Heart left ventricle (tissue), 16 donors: Measurements from ENCODE around the gene ARMC8. TPM values are rescaled to one million over a fixed set of nuclear protein-coding genes. Genes with fewer than 3 reads are reported as not detected.
A peak's percentile ranks its signal among the peaks of the same experiment; 100 is the strongest.

Experiments
- ATAC-seq, 4 donors: fragments of 200-7000 bp; cut with Tn5 transposase; one replicate each; pipeline ENCODE4 v1.9.1; 2020 to 2022; ENCODE audit warnings: moderate library complexity in 4 of 4, mild to moderate bottlenecking in 3 of 4, moderate number of reproducible peaks in 1 of 4
- DNase-seq, 5 donors: peaks; one replicate each; pipeline ENCODE4 v3.0.0-alpha.2; 2020
- H3K27ac ChIP-seq, 12 donors: fragments of 200-600 bp; sonication (generic) in 4 of 12; one replicate each; pipeline versions ENCODE4 v1.5.0 to v1.8.0; 2016 to 2022; ENCODE audit warnings: mild to moderate bottlenecking in 2 of 12
- H3K27me3 ChIP-seq, 9 donors: fragments of 200-600 bp; sonication (generic) in 2 of 9; one replicate each; pipeline versions ENCODE4 v1.5.1 to v1.8.0; 2016 to 2022; ENCODE audit warnings: mild to moderate bottlenecking in 3 of 9
- H3K36me3 ChIP-seq, 9 donors: fragments of 200-600 bp; sonication (generic) in 2 of 9; one replicate each; pipeline versions ENCODE4 v1.5.0 to v1.8.0; 2018 to 2022; ENCODE audit warnings: mild to moderate bottlenecking in 2 of 9
- H3K4me1 ChIP-seq, 12 donors: fragments of 200-600 bp; sonication (generic) in 4 of 12; one replicate each; pipeline versions ENCODE4 v1.5.0 to v1.8.0; 2016 to 2022; ENCODE audit warnings: mild to moderate bottlenecking in 3 of 12
- H3K4me3 ChIP-seq, 12 donors: fragments of 200-600 bp; sonication (generic) in 4 of 12; one replicate each; pipeline versions ENCODE4 v1.5.0 to v1.8.0; 2017 to 2022; ENCODE audit warnings: mild to moderate bottlenecking in 9 of 12, moderate library complexity in 4 of 12
- H3K9me3 ChIP-seq, 12 donors: fragments of 200-600 bp; sonication (generic) in 4 of 12; one replicate each; pipeline versions ENCODE4 v1.5.0 to v1.8.0; 2016 to 2022; ENCODE audit warnings: mild to moderate bottlenecking in 1 of 12
- POLR2A ChIP-seq, 2 donors: fragments of 450-650 bp; IDR thresholded peaks; one replicate each; pipeline ENCODE4 v1.6.1; 2017; ENCODE audit warnings: antibody characterized with exemption in 2 of 2, mild to moderate bottlenecking in 2 of 2, moderate library complexity in 2 of 2
- WGBS, 4 donors: extraction: QIAGEN DNeasy Blood & Tissue Kit in 2 of 4; methylation state at CpG; one replicate each; pipeline versions ENCODE4 v1.1.5 to v1.1.7; 2013 to 2018; 5-methylcytosine and 5-hydroxymethylcytosine counted together
- intact Hi-C, 10 donors: fragments of 100-400 bp; cut with DNase I; formaldehyde crosslinking; loops; one replicate each; pipeline versions ENCODE4 v1.11.1 to v1.14.2; 2022
- polyA plus RNA-seq, 2 donors: library from polyadenylated mRNA; stranded (reverse); fragments of 200-250 nt; gene quantifications; one replicate each; pipeline ENCODE4 v1.2.3, GENCODE V29; 2013
- total RNA-seq, 9 donors: library from RNA; depleted of rRNA in 2 of 9; stranded (reverse); fragments of >200 nt in 2 of 9; fragmentation: NEBNext Ultra II Directional in 3 of 9; extraction: Animal tissue kit (Norgen Biotek cat#: 25700) in 3 of 9; gene quantifications; one replicate each; pipeline versions ENCODE4 v1.1.0 to v1.2.4, GENCODE V29; 2016 to 2023
- TF ChIP-seq, protein P1 (sequence below), 12 donors: fragments of 200-600 bp; sonication (generic) in 4 of 12; IDR thresholded peaks; one replicate each; pipeline versions ENCODE4 v1.5.0 to v1.8.0; 2018 to 2022; ENCODE audit warnings: antibody characterized with exemption in 12 of 12, mild to moderate bottlenecking in 5 of 12
- donor health status: ischemic (EF 13 %, LVEDD 7.1; RV severe dilation, severe dysfunction).
- donor health status: healthy with polysubstance abuse.
- donor health status: DM: no; HTN: yes; CAD: no.
- donor health status: DM: no; HTN: no; CAD: no.
- donor health status: ischemic (EF 25% LVEDD 6.9; RV normal size, moderate dysfunction).
- donor health status: ischemic (EF 25% LVEDD 5.7; RV mildly dilated, moderate dysfunction).
- donor health status: healthy.
- donor health status: DM: yes; HTN: yes; CAD: no.
- donor health status: ischemic (EF 35%, LVEDD 5.7; RV mildly dilated, moderate dysfunction).
- donor health status: nonischemic (EF 11% LVEDD 7.7; RV severe dilation, severe dysfunction).
- donor health status: DM: yes; HTN: yes; CAD: no.
- donor health status: PGD.
- donor health status: ischemic (EF 29% LVEDD 5.4; RV normal size, mild dysfunction).
- donor health status: nonischemic (EF 23%, LVEDD 6.1; RV moderate dilation, normal function).

The ARMC8 gene
- total and polyA plus RNA-seq, 11 donors = 10.1 to 42.9 (median 33.3) TPM

GRCh38 chr3:138165061-138165460 lies 22.0 kb upstream of the ARMC8 start:
- no peak for TF ChIP-seq POLR2A (IDR thresholded peaks at IDR 0.05)
- TF ChIP-seq, protein P1, sequence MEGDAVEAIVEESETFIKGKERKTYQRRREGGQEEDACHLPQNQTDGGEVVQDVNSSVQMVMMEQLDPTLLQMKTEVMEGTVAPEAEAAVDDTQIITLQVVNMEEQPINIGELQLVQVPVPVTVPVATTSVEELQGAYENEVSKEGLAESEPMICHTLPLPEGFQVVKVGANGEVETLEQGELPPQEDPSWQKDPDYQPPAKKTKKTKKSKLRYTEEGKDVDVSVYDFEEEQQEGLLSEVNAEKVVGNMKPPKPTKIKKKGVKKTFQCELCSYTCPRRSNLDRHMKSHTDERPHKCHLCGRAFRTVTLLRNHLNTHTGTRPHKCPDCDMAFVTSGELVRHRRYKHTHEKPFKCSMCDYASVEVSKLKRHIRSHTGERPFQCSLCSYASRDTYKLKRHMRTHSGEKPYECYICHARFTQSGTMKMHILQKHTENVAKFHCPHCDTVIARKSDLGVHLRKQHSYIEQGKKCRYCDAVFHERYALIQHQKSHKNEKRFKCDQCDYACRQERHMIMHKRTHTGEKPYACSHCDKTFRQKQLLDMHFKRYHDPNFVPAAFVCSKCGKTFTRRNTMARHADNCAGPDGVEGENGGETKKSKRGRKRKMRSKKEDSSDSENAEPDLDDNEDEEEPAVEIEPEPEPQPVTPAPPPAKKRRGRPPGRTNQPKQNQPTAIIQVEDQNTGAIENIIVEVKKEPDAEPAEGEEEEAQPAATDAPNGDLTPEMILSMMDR (IDR thresholded peaks at IDR 0.05) = no peak
- Histone ChIP-seq H3K9me3 (no peaks in the 10 kb centered on the region), H3K4me3 (no peak overlapping the region), H3K27ac (no peak overlapping the region), H3K36me3 (peaks cover 4 to 100% (median 95%) of the 10 kb centered on the region in 9 donors), H3K4me1 (no peaks in the 10 kb centered on the region), H3K27me3 (no peaks in the 10 kb centered on the region)
- 95 to 100% (median 98%) methylated on average over 2 of the region's 2 CpGs for WGBS, 4 donors
- no peak for ATAC-seq
- no peak for DNase-seq
- intact Hi-C loops = no loop called here

DNA sequence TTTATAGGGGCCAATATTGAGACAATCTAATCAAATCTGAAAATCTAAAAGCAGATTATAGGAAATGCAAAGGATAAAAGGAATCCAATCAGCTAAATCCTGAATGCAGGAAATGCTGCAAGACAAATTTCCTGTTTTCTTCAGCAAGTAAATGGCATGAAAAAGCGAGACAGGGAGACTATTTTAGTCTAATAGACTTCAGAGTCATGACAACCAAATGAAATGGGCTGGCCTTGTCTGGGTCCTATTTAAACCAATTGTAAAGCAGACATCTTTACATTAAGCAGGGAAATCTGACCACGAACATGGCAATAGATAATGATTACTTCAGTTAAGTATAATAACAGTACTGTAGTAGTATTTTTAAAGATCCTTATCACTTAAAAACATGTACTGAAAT lies 14.5 kb upstream of the ARMC8 start:
- Histone ChIP-seq H3K36me3 (peaks cover 0 to 54% (median 45%) of the 10 kb centered on the region in 9 donors), H3K9me3 (no peaks in the 10 kb centered on the region), H3K27ac (no peak overlapping the region), H3K4me1 (peaks cover 0 to 33% (median 18%) of the 10 kb centered on the region in 12 donors), H3K27me3 (no peaks in the 10 kb centered on the region), H3K4me3 (no peak overlapping the region)
- no peak for DNase-seq
- no peak for TF ChIP-seq POLR2A (IDR thresholded peaks at IDR 0.05)
- TF ChIP-seq, protein P1 (IDR thresholded peaks at IDR 0.05) = no peak
- no peak for ATAC-seq
- intact Hi-C loops = no loop called here
- 55 to 63% (median 61%) methylated on average over 2 of the region's 2 CpGs for WGBS, 4 donors

DNA sequence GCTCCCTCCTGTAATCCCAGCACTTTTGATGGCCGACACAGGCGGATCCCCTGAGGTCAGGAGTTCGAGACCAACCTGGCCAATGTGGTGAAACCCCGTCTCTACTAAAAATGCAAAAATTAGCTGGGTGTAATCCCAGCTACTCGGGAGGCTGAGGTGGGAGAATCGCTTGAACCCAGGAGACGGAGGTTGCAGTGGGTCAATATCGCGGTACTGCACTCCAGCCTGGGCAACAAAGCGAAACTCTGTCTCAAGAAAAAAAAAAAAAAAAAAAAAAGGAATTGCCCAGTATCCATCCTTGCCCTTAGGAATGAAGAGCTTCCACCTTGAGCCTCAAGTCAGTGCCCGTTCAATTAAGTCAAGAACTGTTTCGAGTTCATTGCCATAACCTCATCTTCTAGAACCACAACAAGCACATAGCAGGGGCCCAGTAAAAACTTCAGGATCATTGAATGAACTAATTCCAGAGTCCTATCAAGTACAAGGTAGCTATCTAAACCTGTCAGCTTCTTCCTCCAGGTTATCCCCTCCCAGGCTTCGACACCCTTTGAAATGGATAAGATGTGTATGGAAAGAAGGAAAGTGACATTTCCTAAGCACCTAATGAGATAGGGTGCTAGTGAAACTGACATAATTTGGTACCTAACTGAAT lies 13.2 kb upstream of the ARMC8 start:
- peaks cover 0 to 33% (median 18%) of the 10 kb centered on the region in 12 donors for H3K4me1 ChIP-seq
- H3K9me3 ChIP-seq = no peaks in the 10 kb centered on the region
- H3K36me3 ChIP-seq = peaks cover 0 to 41% (median 33%) of the 10 kb centered on the region in 9 donors
- WGBS, 4 donors = 71 to 74% (median 72%) methylated on average over 13 of the region's 13 CpGs
- TF ChIP-seq, protein P1 (IDR thresholded peaks at IDR 0.05) = no peak
- no peak for TF ChIP-seq POLR2A (IDR thresholded peaks at IDR 0.05)
- peak overlapping the region in 11 of 12 donors; percentile 68 to 90 (median 83) for H3K27ac ChIP-seq
- intact Hi-C loops = loop anchor here in 1 of 10 donors (1.0 kb wide), 1 partner anchor 13 kb away; the partner anchor contains the start of gene ARMC8
- DNase-seq = no peak
- ATAC-seq = peak in 1 of 4 donors; percentile 6
- no peaks in the 10 kb centered on the region for H3K27me3 ChIP-seq
- H3K4me3 ChIP-seq = peak overlapping the region; percentile 54 to 99 (median 88)

- intact Hi-C loops = loop anchor here in 1 of 10 donors (1.0 kb wide), 1 partner anchor 13 kb away; the partner anchor contains the start of gene ARMC8
- WGBS, 4 donors = 0 to 1% (median 0%) methylated on average over 17 to 38 of the region's 38 CpGs
- peaks cover 0 to 34% (median 27%) of the 10 kb centered on the region in 9 donors for H3K36me3 ChIP-seq
- H3K4me1 ChIP-seq = peaks cover 0 to 33% (median 18%) of the 10 kb centered on the region in 12 donors
- ATAC-seq = peak; percentile 80 to 96 (median 96)
- peak within 1 kb of the TSS; percentile 67 to 90 (median 80) for H3K27ac ChIP-seq
- TF ChIP-seq POLR2A (IDR thresholded peaks at IDR 0.05) = peak in 1 of 2 donors; percentile 79
- TF ChIP-seq, protein P1 (IDR thresholded peaks at IDR 0.05) = no peak
- H3K4me3 ChIP-seq = peak within 1 kb of the TSS; percentile 54 to 99 (median 88)
- H3K27me3 ChIP-seq = no peaks in the 10 kb centered on the region
- H3K9me3 ChIP-seq = no peaks in the 10 kb centered on the region
- peak; percentile 75 to 86 (median 85) for DNase-seq
Measured at GRCh38 chr3:138174421-138175131, 12.5 kb upstream of the ARMC8 start, which contains the start of gene DBR1. TSS of gene DBR1 (minus strand) at chr3:138174921. CDS start at chr3:138174795, 126 bp downstream.
